DMS153 (cell line): ENCODE results near the gene MYZAP.
A peak's percentile ranks its signal among the peaks of the same experiment; 100 is the strongest.

ENCODE experiments used
- DNase-seq: peaks from one replicate; lab custom pipeline; 2025; lab: John Stamatoyannopoulos, UW

Gene MYZAP

DNA sequence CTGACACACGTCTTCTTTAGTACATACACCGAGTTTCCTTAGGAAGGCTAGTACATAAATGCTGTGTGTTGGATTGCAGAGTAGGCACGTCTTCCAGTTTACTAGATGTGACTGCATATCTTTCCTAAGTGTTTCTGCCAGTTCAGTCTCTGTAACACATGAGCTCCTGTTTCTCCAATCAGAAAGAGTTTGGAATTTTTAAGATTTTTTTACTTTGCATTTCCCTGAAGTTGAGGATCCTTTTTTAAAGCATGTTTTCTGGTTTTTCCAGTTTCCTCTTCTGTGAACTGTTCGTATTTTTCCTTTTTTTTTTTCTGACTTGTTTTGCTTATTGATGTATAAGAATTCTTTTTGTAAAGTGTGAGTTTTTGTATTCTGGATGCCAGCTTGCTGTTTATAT, 107.3 kb downstream of the MYZAP start:
- no peak for DNase-seq

DNA sequence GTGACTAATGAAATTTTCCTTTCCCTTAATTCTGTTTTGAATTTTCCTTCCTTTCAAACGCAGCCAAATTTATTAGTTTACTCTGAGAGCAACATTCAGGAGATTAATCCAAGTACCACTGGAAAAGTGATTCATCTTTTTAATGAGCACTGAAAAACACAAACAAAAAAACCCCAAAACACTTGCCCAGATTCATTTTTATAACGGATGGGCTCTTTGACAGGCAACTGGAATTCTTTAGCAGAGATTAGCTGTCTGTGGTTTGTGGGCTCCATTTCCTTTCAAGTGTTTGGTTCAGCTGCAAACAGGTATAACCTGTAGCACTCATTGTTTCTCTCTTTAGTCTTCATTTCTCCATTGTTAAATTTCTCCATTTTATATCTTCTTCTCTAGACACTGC, 111.7 kb downstream of the MYZAP start:
- DNase-seq: no peak

DNA sequence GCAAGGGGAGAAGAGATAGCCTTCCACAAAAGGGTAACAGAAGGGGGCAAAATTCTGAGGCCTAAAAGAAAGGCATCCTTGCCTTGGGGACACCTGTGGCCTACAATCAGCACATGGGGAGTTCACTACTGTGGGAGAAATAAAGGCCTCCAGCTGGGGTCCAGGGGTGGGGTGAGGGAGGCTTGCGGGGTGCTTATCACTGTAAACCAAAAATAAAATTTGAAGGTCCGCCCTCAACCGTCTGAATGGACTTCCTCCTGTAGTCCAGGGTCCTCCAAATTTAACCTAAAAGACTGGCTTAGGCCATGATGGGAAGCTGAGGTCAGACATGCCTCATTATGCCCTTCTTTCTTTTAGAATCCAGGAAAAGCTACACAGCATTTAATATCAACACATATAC, 112.7 kb downstream of the MYZAP start:
- DNase-seq: no peak

DNA sequence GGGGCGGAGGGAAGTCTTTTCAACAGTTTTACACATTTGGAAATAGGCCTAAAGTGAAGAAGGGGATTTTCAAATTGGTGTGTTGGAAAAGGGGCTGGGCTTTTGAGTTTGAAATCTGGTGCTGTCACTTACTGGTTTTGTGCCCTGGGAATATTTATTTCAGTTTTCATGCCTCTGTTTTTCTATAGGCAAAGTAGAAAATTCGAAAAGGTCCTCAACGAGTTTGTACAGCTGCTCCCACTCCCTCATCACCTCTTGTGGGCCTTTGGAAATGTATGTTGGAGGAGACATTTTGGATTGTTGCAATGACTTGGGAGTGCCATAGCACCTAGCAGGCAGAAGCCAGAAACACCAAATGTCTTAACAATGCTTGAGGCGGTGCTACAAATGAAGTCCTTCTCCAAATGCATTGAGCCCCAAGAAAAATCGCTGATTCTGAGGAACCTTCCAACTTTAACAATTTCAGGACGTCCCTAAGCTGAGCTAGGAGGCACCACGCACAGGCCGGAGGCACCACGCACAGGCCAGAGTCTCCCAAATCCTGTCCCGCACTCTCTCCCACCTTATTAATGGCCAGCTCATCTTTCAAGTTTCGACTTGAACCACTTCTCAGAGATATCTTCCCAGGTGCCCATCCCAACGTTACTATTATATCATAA, 114.2 kb downstream of the MYZAP start:
- no peak for DNase-seq

GRCh38 chr15:57706405-57707209, 114.9 kb downstream of the MYZAP start, which contains the start of gene POLR2M:
Gene POLR2M (plus strand): TSS chr15:57706714. CDS start chr15:57706843, 129 bp downstream.
- DNase-seq: peak; percentile 90

DNA sequence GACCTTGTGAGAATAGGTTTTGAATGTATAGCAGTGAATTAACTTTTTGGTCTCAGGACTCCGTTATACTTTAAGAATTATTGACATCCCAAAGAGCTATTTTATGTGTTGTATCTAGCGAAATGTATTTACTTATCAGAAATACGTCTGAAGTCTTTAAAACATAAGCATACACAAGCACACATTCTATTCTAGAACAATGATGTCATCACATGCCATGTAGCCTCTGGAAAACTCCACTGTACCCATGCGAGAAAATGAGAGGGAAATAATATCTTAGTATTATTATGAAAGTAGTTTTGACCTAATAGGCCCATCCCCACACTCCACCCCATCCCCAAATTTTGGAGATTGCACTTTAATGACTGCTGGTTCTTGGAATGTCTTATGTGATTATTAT, 116.3 kb downstream of the MYZAP start:
- no peak for DNase-seq

DNA sequence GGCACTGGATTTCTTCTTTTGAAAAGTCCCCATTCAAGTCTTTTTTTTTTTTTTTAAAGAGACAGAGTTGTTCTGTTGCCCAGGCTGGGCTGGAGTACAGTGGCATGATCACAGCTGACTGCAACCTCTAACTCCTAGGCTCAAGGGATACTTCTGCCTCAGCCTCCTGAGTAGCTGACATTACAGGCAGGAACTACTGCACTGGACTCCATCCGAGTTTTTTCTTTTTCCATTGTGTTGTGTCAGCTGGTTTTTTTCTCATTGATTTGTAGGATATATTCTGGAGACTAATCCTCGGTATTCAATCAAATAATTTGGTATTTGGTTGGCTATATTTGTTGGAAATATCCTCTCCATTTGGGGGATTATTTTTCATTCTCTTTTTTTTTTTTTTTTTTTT, 126.6 kb downstream of the MYZAP start:
- DNase-seq: no peak

DNA sequence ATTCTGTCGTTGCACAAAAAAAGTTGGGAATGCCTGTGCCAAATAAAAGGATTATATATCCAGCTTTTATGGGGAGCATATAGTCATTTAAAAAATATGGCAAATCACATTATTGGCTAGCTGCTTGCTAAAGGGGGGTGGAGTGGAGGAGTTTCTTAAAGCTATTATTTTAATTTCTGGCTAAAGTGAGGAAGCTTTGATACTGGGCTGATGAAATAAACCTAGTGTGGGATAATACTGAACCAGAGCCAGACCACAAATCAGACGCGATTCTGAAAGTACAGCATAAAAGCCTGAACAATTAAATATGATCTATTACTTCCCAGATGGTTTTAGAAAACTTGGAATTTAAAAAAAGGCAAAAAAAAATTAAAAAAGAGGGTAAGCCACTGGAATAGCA, 129.2 kb downstream of the MYZAP start:
- DNase-seq: no peak

DNA sequence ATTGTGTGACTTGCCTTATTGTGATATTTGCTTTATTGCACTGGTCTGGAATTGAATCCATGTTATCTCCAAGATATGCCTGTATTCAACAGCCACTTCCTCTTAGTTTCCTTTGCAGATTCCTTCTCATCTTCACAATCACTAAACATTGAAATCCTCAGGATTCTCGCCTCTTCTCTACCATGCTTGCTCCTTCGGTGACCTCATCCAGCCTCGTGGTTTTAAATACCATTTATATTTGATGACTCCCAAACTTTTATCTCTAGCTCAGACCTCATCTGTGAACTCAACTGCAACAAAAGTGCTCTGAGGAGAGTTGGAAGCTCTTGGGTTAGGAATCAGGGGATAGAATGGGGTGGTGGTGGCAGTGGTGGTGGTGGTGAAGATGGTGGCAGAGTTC, 134.7 kb downstream of the MYZAP start:
- DNase-seq: no peak

- no peak for DNase-seq
Measured at GRCh38 chr15:57727031-57727430, 135.3 kb downstream of the MYZAP start.

DNA sequence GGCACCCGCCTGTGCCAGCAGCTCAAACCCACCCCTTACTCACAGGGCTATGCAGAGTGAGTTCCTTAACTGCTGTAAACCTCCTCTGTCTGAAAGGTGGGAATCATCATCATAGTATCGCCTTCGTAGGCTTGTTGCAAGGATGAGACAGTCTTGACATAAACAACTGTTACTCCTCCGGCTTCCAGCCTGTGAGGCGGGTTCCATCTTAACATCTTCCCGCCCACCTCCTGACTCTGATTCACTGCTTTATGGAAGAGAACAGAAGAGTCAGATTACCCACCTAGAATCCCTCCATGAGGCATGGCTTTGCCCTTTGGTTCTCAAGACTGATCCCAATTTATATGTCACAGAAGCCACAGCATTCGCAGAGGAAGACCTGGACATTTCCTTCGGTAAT, 136.7 kb downstream of the MYZAP start:
- DNase-seq: no peak

GRCh38 chr15:57730876-57731275, 139.2 kb downstream of the MYZAP start:
- DNase-seq: no peak

DNA sequence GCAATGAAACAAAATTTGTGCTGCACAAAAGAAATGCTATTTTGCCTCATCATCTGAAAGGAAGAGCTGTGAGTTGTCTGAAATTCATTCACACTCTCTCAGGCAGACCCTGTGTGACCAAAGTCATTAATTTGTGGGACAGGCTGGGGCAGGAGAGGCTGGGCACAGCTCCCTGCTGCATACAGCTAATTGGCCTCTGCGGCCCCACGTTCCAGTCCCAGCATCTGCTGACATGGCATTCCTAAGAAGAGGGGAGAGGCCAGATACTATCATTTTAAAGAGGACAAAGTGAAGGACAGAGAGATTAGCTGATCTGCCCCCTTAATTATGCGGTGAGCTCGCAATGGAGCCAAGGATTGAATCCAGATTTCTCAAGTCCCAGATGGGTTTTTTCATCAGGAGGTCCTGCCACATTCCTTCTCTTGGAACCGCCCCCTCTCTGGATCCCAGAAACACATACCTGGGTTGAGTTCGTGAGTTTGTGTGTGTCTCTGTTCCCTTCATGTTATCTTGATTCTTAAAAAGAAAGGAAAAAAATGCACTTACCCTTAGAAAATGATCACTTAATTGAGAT, 139.9 kb downstream of the MYZAP start:
- DNase-seq: no peak

DNA sequence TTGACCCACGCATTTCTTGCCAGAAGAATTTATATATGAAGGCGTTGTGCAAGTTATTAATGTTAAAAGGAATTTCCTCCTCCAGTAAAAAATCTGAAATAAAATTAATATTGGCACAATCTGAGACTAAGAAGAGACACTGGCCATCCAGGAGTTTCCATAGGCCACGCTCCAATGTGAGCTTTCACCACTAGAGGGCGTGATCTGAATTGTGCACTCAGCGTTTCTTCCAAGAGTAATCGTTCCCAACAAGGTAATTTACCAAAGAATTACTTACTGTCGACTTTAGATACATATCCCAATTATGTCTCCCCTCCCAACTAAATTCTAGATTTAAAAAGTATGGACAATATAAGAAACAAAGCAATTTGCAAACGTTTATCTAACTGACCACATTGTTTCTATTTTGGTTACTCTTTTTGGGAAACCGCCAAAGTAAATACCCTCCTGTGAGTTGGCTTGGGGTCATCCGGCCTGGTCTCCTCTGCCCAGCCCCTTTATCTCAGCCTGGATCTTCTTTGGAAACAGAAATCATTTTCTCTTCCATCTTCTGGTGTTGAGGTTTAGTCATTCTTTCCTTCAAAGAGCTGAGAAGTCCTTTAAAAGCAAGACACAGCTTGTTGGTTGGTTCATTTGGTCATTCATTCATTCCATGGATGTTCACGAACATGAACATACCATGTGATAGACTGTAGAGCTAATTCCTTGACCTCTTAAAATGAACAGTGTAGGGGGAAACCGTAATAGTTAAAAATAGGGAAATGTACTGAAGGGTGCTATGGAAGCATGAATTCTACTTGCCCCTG, 141.0 kb downstream of the MYZAP start:
- no peak for DNase-seq

GRCh38 chr15:57734860-57735259, 143.2 kb downstream of the MYZAP start:
- no peak for DNase-seq
